CD8-positive, alpha-beta memory T cell (primary cell): ENCODE results near the gene NRF1. TPM values are rescaled to one million over a fixed set of nuclear protein-coding genes. Genes with fewer than 3 reads are reported as not detected.

Experiments
- CTCF ChIA-PET: fragments of 350-600 bp; sonication (Branson Sonifier 250); formaldehyde crosslinking; loops from one replicate; lab custom pipeline; 2021; ENCODE audit warnings: antibody characterized with exemption; lab: Charles Lee
- POLR2A ChIA-PET: fragments of 350-600 bp; sonication (Branson Sonifier 250); formaldehyde crosslinking; loops from one replicate; lab custom pipeline; 2021; ENCODE audit warnings: antibody characterized with exemption; lab: Charles Lee
- DNase-seq, 5 donors: peaks; one replicate each; pipeline versions ENCODE4 v3.0.0 to v3.0.0-alpha.2; 2020 to 2022; ENCODE audit warnings: mixed read lengths in 1 of 5
- H3K27ac ChIP-seq: one replicate; pipeline ENCODE4 v1.7.0; 2013; ENCODE audit warnings: low read depth, mild to moderate bottlenecking, low read length, moderate library complexity
- H3K27me3 ChIP-seq: 2 replicates; pipeline ENCODE4 v1.7.0; 2013; ENCODE audit warnings: low read length, mild to moderate bottlenecking; ENCODE audit not compliant: insufficient read depth, poor library complexity, severe bottlenecking
- H3K36me3 ChIP-seq: 2 replicates; pipeline ENCODE4 v1.7.0; 2013; ENCODE audit warnings: mild to moderate bottlenecking, low read length, moderate library complexity; ENCODE audit not compliant: insufficient read depth
- H3K4me1 ChIP-seq: 2 replicates; pipeline ENCODE4 v1.7.0; 2013; ENCODE audit warnings: mild to moderate bottlenecking, low read length, moderate library complexity; ENCODE audit not compliant: insufficient read depth
- H3K4me3 ChIP-seq: 2 replicates; pipeline ENCODE4 v1.7.0; 2013; ENCODE audit warnings: mild to moderate bottlenecking, low read length
- H3K9me3 ChIP-seq: 2 replicates; pipeline ENCODE4 v1.7.0; 2013; ENCODE audit warnings: mild to moderate bottlenecking, low read length
- H3K27ac Mint-ChIP-seq, 8 donors: one replicate each; pipeline ENCODE4 v1.8.0; 2020 to 2021; ENCODE audit warnings: mixed read lengths in 8 of 8, mild to moderate bottlenecking in 6 of 8, inconsistent platforms in 3 of 8, moderate library complexity in 3 of 8
- H3K27me3 Mint-ChIP-seq, 2 donors: one replicate each; pipeline ENCODE4 v1.8.0; 2020 to 2021; ENCODE audit warnings: mixed read lengths in 2 of 2, mild to moderate bottlenecking in 1 of 2, moderate library complexity in 1 of 2
- H3K36me3 Mint-ChIP-seq, 3 donors: one replicate each; pipeline ENCODE4 v1.8.0; 2020 to 2021; ENCODE audit warnings: mixed read lengths in 3 of 3, inconsistent platforms in 1 of 3, mild to moderate bottlenecking in 1 of 3
- H3K4me1 Mint-ChIP-seq, 3 donors: one replicate each; pipeline ENCODE4 v1.8.0; 2020 to 2021; ENCODE audit warnings: mixed read lengths in 3 of 3, inconsistent platforms in 1 of 3, mild to moderate bottlenecking in 1 of 3
- H3K4me3 Mint-ChIP-seq, 7 donors: one replicate each; pipeline ENCODE4 v1.8.0; 2020 to 2021; ENCODE audit warnings: mixed read lengths in 7 of 7, mild to moderate bottlenecking in 6 of 7, moderate library complexity in 4 of 7, inconsistent platforms in 2 of 7
- H3K9me3 Mint-ChIP-seq, 5 donors: one replicate each; pipeline ENCODE4 v1.8.0; 2020 to 2022; ENCODE audit warnings: mixed read lengths in 5 of 5, mild to moderate bottlenecking in 3 of 5, moderate library complexity in 2 of 5, inconsistent platforms in 1 of 5
- polyA plus RNA-seq: library from polyadenylated mRNA; unstranded; fragments of 300-500 nt; fragmentation: Illumina TruSeq; gene quantifications from one replicate; pipeline ENCODE4 v1.2.3, GENCODE V29; 2021
- total RNA-seq, 2 experiments: library from RNA; stranded (reverse); gene quantifications; one replicate each; pipeline ENCODE4 v1.2.3, GENCODE V29; 2021

The NRF1 gene
- total and polyA plus RNA-seq, 3 experiments from 2014 or later: 22.6 to 23.7 (median 23.3) TPM

GRCh38 chr7:129775695-129776361, 164.3 kb downstream of the NRF1 start:
- Mint-ChIP-seq H3K4me1 (peaks cover 0 to 18% (median 4%) of the 10 kb centered on the region in 3 donors), H3K27ac (no peak overlapping the region), H3K4me3 (no peak overlapping the region), H3K27me3 (peaks cover 21 to 25% of the 10 kb centered on the region in 2 donors), H3K36me3 (no peaks in the 10 kb centered on the region), H3K9me3 (no peaks in the 10 kb centered on the region)
- no peaks in the 10 kb centered on the region for H3K36me3 ChIP-seq
- H3K27ac ChIP-seq: no peak overlapping the region
- ChIA-PET POLR2A (no interaction called here), CTCF (no interaction called here)
- peaks cover 19% of the 10 kb centered on the region for H3K27me3 ChIP-seq
- no peak for DNase-seq
- peaks cover 11% of the 10 kb centered on the region for H3K4me1 ChIP-seq
- H3K9me3 ChIP-seq: no peaks in the 10 kb centered on the region
- no peak overlapping the region for H3K4me3 ChIP-seq

- DNase-seq: no peak
- Mint-ChIP-seq H3K4me3 (no peak overlapping the region), H3K27me3 (peaks cover 26 to 27% of the 10 kb centered on the region in 2 donors), H3K9me3 (no peaks in the 10 kb centered on the region), H3K36me3 (no peaks in the 10 kb centered on the region), H3K27ac (no peak overlapping the region), H3K4me1 (peaks cover 5 to 23% (median 8%) of the 10 kb centered on the region in 3 donors)
- H3K4me1 ChIP-seq: peaks cover 16% of the 10 kb centered on the region
- no peak overlapping the region for H3K4me3 ChIP-seq
- no peak overlapping the region for H3K27ac ChIP-seq
- ChIA-PET POLR2A (no interaction called here), CTCF (interaction anchor here (1.1 kb wide), 1 partner anchor 16 kb away, joined by 3 read pairs; no protein-coding TSS in a partner anchor)
- H3K36me3 ChIP-seq: no peaks in the 10 kb centered on the region
- no peaks in the 10 kb centered on the region for H3K9me3 ChIP-seq
- peaks cover 24% of the 10 kb centered on the region for H3K27me3 ChIP-seq
These were observed 164.8 kb downstream of the NRF1 start for GRCh38 chr7:129776362-129776722.

- no peak overlapping the region for H3K4me3 ChIP-seq
- CTCF ChIA-PET: interaction anchor here (1.1 kb wide), 1 partner anchor 15 kb away, joined by 3 read pairs; no protein-coding TSS in a partner anchor
- POLR2A ChIA-PET: no interaction called here
These were observed 165.8 kb downstream of the NRF1 start for GRCh38 chr7:129777195-129777844.

GRCh38 chr7:129777993-129778769, 166.7 kb downstream of the NRF1 start:
- Histone ChIP-seq H3K4me3 (no peak overlapping the region), H3K36me3 (no peaks in the 10 kb centered on the region), H3K27me3 (peaks cover 43% of the 10 kb centered on the region), H3K9me3 (no peaks in the 10 kb centered on the region), H3K4me1 (peaks cover 35% of the 10 kb centered on the region), H3K27ac (no peak overlapping the region)
- ChIA-PET CTCF (interaction anchor here (1.7 kb wide), 1 partner anchor 47 kb away, joined by 4 read pairs; no protein-coding TSS in a partner anchor), POLR2A (no interaction called here)
- no peak for DNase-seq
- Mint-ChIP-seq H3K27me3 (peaks cover 42% of the 10 kb centered on the region in 2 donors), H3K4me1 (peaks cover 19 to 40% (median 21%) of the 10 kb centered on the region in 3 donors), H3K36me3 (no peaks in the 10 kb centered on the region), H3K9me3 (peaks cover 0 to 3% (median 0%) of the 10 kb centered on the region in 5 donors), H3K27ac (peak overlapping the region in 1 of 8 donors; percentile 27), H3K4me3 (peak overlapping the region; percentile 13 to 84 (median 53))

More at GRCh38 chr7:129777195-129777844, 165.8 kb downstream of the NRF1 start:
- peak overlapping the region in 1 of 8 donors; percentile 20 for H3K27ac Mint-ChIP-seq
- DNase-seq: no peak
- H3K36me3 ChIP-seq: no peaks in the 10 kb centered on the region
- H3K9me3 Mint-ChIP-seq: peaks cover 0 to 2% (median 0%) of the 10 kb centered on the region in 5 donors
- peaks cover 10 to 31% (median 14%) of the 10 kb centered on the region in 3 donors for H3K4me1 Mint-ChIP-seq
- H3K27me3 Mint-ChIP-seq: peaks cover 33% of the 10 kb centered on the region in 2 donors
- peaks cover 26% of the 10 kb centered on the region for H3K4me1 ChIP-seq
- H3K4me3 Mint-ChIP-seq: peak overlapping the region in 2 of 7 donors; percentile 24 to 34
- no peaks in the 10 kb centered on the region for H3K36me3 Mint-ChIP-seq
- H3K9me3 ChIP-seq: no peaks in the 10 kb centered on the region
- H3K27ac ChIP-seq: no peak overlapping the region
- peaks cover 34% of the 10 kb centered on the region for H3K27me3 ChIP-seq

GRCh38 chr7:129778770-129779601, 167.5 kb downstream of the NRF1 start:
- Histone ChIP-seq H3K4me3 (no peak overlapping the region), H3K9me3 (no peaks in the 10 kb centered on the region), H3K36me3 (no peaks in the 10 kb centered on the region), H3K4me1 (peaks cover 40% of the 10 kb centered on the region), H3K27ac (peak overlapping the region; percentile 9), H3K27me3 (peaks cover 49% of the 10 kb centered on the region)
- H3K27me3 Mint-ChIP-seq: peaks cover 43 to 47% of the 10 kb centered on the region in 2 donors
- H3K4me3 Mint-ChIP-seq: peak overlapping the region; percentile 26 to 84 (median 53)
- no peak overlapping the region for H3K27ac Mint-ChIP-seq
- H3K4me1 Mint-ChIP-seq: peaks cover 24 to 45% (median 25%) of the 10 kb centered on the region in 3 donors
- POLR2A ChIA-PET: no interaction called here
- CTCF ChIA-PET: interaction anchor here (1.7 kb wide), 1 partner anchor 46 kb away, joined by 4 read pairs; no protein-coding TSS in a partner anchor
- DNase-seq: no peak
- H3K36me3 Mint-ChIP-seq: no peaks in the 10 kb centered on the region
- H3K9me3 Mint-ChIP-seq: peaks cover 0 to 3% (median 0%) of the 10 kb centered on the region in 5 donors

- no peaks in the 10 kb centered on the region for H3K36me3 ChIP-seq
- H3K4me3 Mint-ChIP-seq: peak overlapping the region in 3 of 7 donors; percentile 12 to 36 (median 26)
- peaks cover 53% of the 10 kb centered on the region for H3K27me3 ChIP-seq
- H3K27ac Mint-ChIP-seq: no peak overlapping the region
- peaks cover 0 to 3% (median 0%) of the 10 kb centered on the region in 5 donors for H3K9me3 Mint-ChIP-seq
- H3K27ac ChIP-seq: peak overlapping the region; percentile 9
- H3K27me3 Mint-ChIP-seq: peaks cover 47 to 51% of the 10 kb centered on the region in 2 donors
- POLR2A ChIA-PET: no interaction called here
- peaks cover 44% of the 10 kb centered on the region for H3K4me1 ChIP-seq
- H3K4me3 ChIP-seq: no peak overlapping the region
- CTCF ChIA-PET: interaction anchor here (1.7 kb wide), 1 partner anchor 46 kb away, joined by 4 read pairs; no protein-coding TSS in a partner anchor
- H3K36me3 Mint-ChIP-seq: no peaks in the 10 kb centered on the region
- H3K4me1 Mint-ChIP-seq: peaks cover 28 to 49% (median 28%) of the 10 kb centered on the region in 3 donors
- no peaks in the 10 kb centered on the region for H3K9me3 ChIP-seq
- DNase-seq: peak in 2 of 5 donors; percentile 30 to 32
These were observed 168.2 kb downstream of the NRF1 start for GRCh38 chr7:129779602-129780256.
